SKM-1 (cell line): ENCODE measurements around the gene KIAA1755.

Experiments
- DNase-seq: peaks from one replicate; lab custom pipeline; 2025; ENCODE audit not compliant: unreplicated experiment; lab: John Stamatoyannopoulos, UW

KIAA1755 gene

DNA sequence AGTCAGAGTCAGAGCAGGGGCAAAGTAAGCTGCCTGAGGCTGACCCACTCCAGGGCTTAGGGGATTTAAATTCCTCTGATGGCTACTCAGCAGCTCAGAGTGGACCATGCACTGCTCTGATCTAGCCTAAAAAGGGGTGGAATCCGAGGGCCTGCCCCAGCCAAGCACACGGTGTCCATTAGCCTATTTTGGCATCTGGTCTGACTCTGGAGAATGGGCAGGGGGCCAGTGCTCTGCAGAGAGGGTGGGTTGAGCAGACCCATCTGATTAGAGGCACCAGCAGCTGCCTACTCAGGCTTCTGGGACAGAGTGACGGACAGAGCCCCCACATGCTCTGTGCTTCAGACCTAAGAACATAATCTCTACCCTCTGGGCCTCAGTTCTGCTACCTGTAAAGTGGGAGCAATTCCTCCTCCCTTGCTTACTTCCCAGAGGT lies 69.6 kb downstream of the KIAA1755 start:
- no peak for DNase-seq

DNA sequence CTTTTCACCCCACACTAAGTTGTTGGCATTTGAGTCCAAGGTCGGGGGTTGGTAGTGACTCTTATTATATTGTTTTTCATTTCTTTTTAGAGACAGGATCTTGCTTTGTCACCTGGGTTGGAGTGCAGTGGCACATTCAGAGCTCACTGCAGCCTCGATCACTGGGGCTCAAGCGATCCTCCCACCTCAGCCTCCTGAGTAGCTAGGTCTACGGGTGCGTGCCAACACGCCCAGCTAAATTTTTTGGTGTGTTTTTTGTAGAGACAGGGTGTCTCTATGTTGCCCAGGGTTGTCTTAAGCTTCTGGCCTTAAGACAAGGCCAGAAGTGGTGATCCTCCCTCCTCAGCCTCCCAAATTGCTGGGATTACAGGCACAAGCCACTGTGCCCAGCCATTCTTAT lies 70.4 kb downstream of the KIAA1755 start:
- no peak for DNase-seq

DNA sequence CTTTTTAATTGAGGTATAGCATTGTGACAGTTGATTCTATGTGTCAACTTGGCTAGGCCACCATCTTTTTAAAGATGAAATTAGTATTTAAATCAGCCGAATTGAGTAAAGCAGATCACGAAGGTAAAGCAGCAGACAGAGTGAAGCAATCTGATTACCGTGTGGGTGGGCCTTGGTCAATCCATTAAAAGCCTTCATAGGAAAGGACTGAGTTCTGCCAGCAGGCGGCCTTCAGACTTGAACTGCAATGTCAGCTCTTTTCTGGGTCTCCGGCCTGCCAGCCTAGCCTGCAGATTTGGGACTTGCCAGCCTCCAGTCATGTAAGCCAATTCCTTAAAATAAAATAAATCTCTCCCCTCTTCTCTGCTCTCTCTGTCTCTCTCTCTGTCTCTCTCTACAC lies 73.0 kb downstream of the KIAA1755 start:
- DNase-seq = no peak

DNA sequence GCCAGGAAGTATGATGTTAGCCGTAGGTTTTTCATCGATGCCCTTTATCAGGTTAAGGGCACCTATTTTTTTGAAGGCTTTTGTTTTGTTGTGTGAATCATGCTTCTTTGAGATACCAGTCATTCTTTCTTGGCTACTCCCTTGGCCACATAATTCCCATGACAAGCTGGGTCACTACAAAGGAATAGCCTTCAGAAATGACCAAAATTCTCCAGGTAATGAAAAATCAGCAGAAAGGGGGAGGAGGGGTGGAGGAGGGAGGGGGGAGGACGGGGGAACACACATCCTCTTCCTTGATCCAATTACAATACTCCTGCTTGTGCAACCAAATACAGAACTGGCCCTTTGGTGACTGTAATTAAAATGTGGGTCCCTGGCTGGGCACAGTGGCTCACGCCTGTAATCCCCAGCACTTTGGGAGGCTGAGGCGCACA lies 73.7 kb downstream of the KIAA1755 start:
- no peak for DNase-seq

DNA sequence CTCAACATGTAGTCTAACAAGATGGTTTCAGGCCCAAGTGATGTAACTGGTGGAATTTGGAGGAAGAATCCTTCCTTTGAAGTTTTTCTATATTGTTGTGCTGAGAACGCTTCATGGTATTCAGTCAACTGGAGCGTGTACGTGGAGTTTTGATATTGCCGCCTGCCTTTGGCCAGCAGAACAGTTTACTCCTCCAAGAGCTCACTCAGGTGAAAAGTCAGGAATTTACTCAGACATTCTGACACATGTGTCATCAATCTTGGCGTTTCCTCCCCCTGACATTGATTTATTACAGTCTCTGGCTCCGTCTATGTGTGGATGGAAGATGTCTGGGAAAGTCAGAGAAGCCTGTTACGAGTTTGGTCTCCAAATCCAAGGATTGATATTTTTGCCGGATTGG lies 76.4 kb downstream of the KIAA1755 start:
- no peak for DNase-seq

DNA sequence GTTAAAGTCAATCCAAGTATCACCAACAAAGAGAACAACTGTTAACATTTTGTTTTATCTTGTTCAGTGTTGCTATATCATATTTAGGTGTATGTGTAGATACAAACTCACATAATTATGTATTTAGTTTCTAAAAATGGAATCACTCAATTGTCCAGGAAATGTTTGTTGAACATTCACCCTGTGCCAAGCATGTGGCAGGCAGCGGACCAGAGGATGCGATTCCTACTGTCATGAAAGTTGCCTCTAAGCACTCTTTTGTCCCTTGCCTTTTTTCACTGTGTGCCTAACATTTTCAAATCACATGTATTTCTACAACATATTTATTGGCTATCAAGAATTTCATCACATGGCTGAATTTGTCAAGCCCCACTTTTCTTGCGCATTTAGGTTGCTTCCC lies 78.6 kb downstream of the KIAA1755 start:
- DNase-seq = no peak

DNA sequence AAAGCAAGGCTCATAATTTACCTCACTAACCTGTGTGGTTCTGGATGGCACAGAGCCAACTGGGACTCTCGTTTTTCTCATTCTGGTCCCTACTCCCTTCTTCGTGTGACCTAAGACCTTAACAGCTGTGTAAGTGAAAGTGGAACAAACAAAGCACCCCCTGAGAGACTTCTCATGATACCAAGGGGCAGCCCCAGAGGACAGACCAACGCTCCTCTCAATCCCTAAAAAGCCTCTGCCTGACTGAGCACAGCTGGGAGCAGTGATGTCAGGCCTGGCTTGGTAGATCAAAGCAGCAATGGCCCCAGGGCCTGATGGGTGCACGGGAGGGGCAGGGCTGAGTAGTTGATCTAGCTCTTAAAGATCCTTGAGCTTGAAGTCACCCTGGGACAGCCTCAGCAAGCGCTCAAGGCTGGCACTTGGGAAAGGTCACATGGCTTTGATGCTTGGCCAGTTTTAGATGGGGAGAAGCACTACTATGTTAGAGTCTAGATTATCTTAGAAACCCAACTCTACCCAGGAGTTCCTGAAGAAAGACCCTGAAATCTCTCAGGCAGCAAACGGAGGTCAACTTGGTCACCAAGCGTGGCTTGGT lies 79.2 kb downstream of the KIAA1755 start:
- DNase-seq = no peak

DNA sequence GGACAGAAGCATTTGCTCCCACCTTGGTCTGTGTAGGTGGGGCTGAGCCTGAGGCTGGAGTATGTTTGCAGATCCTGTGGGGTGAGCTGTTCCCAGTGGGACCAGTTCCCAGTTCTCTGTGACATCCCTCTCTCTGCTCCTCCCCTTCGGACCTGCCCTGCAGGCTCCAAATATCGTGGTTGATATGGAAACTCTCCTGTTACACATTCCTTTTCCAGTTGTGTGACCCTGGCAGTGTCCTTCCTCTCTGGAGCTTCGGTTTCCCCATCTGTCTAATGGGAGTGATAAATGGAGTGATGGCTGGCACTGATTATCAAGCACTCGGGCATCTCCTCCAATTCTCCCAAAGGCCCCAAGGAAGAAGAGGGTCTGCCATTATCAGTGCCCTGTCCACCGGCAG lies 79.8 kb downstream of the KIAA1755 start:
- DNase-seq = no peak

DNA sequence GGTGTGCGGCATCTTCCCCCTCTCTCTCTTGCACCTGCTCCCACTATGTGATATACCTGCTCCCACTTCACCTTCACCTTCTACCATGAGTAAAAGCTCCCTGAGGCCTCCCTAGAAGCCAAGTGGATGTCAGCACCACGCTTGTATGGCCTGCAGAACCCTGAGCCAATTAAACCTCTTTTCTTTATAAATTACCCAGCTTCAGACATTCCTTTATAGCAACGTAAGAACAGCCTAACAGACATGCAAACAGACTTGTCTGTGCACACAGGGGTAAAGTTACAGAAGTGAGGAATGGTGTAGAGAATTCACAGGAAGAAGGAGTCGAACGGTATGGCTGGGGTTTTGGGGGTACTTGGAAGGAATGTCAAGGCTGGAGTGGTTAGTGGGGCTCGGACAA lies 80.7 kb downstream of the KIAA1755 start:
- no peak for DNase-seq

DNA sequence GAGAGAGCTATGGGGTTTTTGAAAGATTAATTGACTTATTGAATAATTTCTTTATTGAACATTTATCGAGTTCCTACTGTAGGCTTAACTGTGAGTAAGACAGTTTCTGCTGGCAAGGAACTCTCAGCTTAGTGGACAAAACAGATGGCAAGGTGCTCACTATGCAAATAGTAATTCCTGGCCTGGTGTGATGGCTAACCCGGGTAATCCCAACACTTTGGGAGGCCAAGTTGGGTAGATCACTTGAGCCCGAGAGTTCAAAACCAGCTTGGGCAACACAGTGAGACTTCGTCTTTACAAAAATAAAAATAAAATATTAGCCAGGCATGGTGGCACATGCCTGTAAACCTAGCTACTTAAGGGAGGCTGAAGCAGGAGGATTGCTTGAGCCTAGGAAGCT lies 82.0 kb downstream of the KIAA1755 start:
- DNase-seq = no peak

DNA sequence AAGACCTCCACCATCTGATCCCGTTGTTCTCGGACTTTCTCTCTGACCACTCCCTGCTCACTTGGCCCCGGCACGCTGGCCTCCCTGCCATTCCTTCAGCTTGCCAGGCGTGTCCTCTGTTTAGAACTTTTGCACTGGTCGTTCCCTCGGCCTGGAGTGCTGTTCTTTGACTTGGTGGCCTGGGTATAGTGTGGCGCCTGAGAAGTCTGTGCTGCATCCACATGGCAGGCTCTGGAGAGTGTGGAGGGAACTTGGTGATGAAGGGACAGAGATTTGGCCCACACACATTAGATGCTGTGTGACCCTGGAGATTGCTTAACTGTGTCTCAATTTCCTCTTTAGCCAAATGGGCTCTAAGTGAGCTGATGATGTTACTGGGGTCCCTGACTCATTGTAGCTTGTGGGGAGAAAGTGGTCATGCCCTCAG lies 82.5 kb downstream of the KIAA1755 start:
- peak; percentile 44 for DNase-seq

DNA sequence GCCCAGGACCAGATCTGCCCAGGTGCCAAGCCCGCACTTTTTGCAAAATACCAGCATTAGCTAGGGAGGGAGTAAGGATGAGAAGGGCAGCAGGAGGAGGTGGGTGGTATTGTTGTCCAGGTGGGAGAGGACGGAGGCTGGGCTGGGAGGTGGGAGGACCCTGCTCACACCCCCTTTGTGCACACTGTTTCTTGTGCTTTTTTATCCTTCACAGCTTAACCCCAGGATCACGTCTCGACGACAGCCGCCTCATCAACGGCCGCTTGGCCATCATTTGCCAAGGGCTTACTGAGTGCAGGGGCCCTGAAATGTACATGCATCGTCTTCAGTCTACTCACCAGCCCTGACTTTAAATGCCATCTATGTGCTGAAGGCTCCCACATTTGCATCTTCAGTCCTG lies 83.3 kb downstream of the KIAA1755 start:
- no peak for DNase-seq

DNA sequence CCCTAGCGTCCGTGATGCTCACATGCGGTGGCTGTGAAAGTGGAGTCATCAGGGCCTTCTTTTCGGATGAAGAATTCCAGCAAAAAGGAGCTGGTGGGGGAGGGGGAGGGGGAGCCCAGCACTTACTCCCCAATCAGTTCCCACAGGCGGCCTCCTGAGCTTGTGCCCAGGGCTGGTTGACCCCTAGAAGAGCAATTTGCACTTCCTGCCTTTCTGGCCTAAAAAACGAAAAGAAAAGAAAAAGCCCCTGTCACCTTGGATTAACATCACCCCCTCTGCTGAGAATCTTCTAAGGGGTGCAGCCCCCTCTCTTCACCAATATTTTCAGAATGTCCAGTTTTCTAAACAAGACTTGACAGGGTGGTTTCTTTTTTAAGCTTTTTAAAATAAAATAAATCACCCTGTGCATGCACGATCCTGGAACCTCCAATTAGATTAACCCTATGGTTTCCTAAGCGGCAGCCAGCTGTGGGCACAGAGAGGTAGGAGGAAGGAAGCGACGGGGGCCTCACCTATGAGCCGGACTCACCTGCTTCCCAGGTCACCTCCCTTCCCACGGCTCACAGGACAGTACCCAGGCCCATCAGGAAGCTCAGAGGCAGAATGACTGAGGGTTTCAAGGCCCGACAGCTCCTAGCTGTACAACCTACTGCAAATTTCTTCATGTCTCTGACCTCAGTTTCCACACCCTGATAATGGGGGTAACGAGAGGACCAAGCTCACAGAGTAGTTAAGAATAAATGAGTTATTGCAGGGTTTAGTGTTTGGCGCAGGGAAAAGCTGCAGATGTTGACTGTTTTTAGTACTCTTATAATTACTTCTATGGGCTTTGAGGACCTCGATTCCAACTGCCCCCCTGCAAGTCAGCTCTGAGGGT lies 85.0 kb downstream of the KIAA1755 start:
- no peak for DNase-seq

DNA sequence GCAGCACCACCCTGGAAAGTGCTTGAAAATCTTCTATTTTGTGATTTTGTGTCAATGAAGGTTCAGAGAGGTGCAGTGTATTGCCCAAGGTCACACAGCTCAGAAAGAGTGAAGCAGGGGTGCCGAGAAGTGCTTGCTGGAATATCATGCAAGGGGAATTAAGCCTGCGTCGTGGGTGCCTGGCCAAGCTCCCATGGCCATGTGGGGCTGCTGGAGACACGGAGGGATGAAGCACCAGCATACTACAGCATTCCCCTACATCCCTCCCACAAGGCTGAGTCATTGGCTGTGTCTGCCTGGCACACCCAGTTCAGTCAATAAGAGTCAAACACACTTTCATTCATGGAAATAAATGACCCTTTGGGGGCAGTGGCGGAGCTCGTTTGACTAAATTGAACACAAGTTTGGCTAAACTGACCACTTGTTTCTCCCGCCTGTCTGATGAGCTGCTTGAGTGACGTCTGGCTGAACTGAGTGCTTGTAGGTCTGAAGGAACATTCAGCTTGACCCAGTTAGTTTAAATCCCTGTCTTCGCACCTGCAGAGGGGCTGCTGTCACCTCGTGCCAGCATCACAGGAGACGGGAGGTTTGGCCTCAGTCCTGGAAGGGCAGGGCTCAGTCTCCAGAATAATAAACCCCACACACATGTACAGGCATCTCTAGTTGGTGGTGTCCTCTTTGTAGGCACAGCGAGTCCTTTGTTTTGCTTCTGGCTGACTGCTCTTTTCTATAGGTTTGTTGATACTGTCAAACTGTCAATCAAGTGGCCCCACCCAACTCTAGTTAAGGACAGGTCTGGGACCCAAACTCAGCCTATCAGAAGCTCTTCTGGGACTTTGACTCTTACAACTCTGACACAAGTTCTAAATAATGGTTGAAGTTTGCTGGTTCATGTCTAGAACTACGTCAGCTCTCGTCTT lies 87.0 kb downstream of the KIAA1755 start:
- DNase-seq = no peak

DNA sequence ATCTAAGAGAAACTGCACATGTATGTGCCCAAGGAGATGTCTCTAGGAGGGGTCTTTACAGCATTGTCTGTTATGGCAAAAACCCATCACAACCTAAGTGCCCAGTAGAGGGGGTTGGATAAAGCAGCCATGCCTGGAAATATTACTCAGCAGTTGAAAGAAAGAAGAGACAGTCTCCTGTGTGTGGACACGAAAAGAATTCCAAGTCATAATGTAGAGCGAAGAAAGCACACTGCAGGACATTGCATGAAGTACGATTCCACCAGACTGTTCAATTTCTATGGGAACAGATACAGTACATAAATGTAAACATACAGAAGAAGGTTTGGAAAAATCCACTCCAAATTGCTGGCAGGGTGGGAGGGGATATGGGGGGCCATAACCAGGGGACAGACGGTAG lies 88.1 kb downstream of the KIAA1755 start:
- no peak for DNase-seq

DNA sequence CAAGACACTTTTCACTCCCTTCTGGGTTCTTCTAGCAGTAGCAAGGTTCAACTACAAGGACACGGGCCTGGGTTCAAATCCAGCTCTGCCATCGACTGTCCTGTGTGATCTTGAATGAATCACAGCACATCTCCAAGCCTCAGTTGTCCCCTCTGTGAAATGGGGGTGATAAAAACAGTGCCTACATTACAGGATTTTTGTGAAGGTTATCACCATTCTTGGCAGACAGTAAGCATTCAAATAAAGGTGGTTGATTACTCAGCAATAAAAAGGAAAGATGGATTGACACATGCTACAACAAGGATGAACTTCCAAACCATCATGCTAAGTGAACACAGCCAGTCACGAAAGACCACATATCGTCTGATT lies 88.9 kb downstream of the KIAA1755 start:
- DNase-seq = no peak

DNA sequence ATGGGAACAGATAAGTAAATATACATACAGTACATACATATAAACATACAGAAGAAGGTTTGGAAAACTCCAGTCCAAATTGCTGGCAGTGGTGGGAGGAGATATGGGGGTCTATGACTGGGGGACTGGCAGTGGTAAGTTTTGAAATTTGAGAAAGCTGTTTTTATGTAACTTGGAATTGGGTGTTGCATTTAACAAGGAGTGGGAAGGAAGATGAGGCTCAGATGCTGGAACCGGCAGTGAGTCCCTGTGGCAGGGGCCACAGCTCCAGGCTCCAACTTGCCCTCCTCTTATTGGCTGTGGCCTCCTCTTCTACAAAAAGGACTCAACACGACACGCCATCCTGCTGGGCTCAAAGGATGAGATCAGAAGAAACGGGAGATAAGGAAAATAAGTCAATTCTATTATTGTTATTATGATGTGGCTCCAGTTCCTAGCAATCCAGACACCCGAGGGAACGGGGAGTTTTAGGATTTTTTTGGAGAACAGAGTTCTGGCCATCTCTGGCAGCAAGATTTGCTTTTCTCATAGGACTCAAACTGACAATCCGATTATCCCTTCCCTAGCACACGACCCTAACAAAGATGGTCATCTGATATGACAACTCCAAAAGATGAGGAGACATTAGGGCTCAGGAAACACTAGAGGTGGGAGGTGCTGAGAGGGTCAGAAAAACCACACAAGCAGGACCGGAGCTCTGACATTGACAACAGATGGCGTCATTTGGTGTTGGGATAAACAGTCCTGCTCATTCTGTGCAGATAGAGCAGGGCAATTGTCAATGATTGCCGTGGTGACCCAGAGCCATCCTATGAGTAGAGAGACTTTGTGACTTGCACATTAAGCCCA lies 89.5 kb downstream of the KIAA1755 start:
- DNase-seq = no peak

DNA sequence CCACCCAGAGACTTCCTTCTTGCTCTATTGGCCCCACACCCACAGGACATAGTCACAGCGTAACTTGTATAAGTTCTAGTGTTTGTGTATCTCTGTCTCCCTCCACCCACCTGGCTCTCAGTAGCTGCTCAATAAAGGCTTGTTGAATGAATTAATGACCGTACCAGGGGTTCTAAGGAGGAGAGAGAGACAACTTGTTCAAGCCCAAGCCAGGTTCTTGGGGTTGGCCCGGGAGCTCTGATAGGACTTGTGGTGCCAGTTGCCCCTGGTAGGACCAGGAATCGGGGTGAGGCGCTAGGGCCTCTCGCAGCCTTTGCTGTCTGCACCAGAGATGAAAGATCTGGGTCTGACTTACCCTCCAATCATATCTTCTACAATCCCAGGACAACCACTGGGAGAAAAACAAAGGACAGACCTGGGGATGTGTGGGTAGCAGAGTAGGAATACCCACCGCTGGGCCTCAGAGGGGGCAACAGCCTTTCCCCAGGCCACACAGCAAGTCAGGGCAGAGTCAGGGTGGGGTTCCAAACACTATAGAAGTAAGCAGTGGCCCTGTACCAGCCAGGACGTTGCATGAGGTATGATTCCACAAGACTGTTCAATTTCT lies 90.2 kb downstream of the KIAA1755 start:
- DNase-seq = no peak

DNA sequence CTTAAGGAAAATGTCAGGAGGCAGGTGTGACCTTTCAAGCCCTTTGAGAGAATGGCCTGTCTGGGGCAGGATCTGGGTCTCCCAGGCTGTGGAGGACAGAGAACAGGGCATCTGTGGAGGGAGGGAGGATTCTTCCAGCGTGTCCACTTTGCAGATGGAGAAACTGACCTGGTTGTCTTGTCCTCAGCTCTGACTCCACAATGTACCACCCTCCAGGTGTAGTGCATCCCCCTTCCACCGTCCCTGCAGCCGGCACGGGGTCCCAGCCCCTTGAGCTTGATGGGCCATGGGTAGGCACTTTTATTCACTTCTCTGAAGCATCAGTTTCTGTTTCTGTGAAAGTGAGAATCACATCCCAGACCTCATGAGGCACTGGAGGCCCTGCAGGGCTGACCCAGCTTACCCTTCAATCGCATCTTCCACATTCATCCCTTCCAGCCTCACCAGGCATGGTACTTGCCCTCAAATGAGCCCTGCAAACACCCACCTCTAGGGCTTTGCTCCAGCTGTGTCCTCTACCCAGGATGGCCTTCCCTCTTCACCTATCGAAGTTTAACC lies 90.8 kb downstream of the KIAA1755 start:
- no peak for DNase-seq
